GM19395 (cell line): ENCODE data around the gene PLP2.
"Not testable (repeated sequence)": the region's sequence is repeated elsewhere in the genome, so short reads cannot be mapped to it uniquely, and the experiment has no call there.

ENCODE experiments used
- ATAC-seq: cut with Tn5 transposase; IDR thresholded peaks from one replicate; pipeline ENCODE4 v1.9.1; 2021; ENCODE audit warnings: mild to moderate bottlenecking, moderate library complexity; ENCODE audit not compliant: unreplicated experiment

PLP2 gene, protein sequence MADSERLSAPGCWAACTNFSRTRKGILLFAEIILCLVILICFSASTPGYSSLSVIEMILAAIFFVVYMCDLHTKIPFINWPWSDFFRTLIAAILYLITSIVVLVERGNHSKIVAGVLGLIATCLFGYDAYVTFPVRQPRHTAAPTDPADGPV

DNA sequence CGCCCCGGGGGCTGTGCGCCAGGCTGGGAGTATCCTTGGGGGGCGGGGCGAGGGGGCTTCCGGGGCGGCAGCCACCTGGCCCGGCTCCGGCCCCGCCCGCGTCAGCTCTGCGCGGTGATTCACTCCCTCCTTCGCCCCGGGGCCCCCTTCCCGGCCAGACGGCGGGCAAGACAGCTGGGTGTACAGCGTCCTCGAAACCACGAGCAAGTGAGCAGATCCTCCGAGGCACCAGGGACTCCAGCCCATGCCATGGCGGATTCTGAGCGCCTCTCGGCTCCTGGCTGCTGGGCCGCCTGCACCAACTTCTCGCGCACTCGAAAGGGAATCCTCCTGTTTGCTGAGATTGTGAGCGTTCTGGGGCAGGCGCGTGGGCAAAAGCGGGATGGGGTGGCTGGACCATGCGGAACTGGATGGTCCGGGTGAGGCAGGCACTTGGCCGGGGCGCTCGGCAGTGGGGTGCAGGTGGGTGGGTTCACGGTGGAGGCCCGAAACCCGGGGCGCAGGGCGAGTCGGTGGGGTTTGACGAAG lies at the start of gene PLP2:
Gene PLP2, plus strand, starts transcription at position 147 of the 528 bp plus-strand sequence. Its CDS starts 103 bp downstream, at position 250.
- peak; percentile 30 for ATAC-seq

DNA sequence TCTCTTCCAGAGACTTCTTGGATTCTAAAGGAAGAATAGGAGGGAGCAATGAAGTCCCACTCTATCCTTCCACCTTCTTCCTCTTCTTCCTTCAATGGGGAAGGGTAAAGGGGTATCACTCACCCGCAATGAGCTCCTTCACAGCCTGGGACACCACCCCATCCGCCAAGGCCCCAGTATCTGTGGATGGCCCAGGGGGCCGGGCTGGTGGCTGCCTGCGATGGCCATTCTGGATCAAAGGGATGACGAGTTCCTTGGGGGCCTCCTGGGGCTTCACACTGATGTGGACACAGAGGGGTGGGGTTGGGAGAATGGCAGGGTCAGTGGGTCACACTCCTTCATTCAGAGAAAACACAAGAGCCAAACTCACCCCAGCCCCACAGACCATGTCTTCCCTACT lies 49.2 kb upstream of the PLP2 start:
- no peak for ATAC-seq

DNA sequence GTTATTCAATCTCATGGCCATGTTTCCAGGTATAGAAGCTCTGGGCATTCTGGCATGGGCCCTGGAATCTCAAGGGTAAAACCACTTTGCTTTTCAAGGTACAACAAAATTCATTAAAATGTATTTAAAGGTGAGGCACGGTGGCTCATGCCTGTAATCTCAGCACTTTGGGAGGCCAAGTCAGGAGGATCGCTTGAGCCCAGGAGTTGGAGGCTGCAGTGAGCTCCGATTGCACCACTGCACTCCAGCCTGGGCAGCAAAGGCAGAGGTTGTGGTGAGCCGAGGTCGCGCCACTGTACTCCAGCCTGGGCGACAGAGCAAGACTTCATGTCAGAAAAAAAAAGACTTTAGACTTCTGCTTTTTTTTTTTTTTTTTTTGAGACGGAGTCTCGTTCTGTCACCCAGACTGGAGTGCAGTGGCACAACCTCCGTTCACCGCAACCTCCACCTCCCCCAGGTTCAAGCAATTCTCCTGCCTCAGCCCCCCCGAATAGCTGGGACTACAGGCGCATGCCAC lies 43.9 kb upstream of the PLP2 start:
- not testable (repeated sequence) for ATAC-seq

DNA sequence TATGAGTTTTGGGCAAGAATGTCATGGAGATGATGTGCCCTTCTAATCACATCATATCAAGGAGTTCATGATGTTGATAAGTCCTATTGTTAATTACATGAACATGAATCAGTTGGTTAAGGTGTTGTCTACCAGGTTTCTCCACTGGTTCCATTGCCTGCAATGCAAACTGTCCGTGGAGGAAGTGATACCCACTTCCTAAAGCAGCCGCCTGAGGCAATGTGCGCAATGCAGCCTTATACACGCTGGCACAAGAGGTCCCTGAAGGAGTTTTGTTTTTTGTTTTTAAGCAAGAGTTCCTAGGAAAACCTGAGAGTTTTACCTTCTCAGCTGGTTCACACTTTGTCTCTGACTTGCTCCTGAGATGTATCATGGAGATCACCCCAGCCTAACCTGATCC lies 42.3 kb upstream of the PLP2 start:
- no peak for ATAC-seq

DNA sequence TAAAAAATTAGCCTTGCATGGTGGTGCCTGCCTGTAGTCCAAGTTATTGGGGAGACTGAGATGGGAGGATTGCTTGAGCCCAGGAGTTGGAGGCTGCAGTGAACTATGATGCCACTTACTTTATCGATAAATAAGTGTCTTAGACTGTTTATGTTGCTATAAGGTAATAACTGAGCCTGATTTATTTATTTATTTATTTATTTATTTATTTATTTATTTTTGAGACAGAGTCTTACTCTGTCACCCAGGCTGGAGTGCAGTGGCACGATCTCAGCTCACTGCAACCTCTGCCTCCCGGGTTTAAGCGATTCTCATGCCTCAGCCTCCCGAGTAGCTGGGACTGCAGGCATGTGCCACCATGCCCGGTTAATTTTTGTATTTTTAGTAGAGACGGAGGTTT lies 39.4 kb upstream of the PLP2 start:
- ATAC-seq: not testable (repeated sequence)

DNA sequence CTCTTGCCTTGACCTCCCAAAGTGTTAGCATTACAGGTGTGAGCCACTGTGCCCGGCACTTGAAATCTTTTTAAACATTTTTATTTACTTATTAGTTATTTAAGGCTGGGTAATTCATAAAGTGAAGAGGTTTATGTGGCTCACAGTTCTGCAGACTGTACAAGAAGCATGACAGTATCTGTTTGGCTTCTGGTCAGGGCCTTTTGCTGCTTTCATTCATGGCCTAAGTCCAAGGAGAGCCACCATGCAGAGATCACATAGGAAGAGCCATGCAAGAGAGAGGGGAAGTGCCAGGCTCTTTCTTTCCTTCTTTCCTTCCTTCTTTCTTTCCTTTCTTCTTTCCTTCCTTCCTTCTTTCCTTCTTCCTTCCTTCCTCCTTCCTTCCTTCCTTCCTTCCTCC lies 37.9 kb upstream of the PLP2 start:
- no peak for ATAC-seq

DNA sequence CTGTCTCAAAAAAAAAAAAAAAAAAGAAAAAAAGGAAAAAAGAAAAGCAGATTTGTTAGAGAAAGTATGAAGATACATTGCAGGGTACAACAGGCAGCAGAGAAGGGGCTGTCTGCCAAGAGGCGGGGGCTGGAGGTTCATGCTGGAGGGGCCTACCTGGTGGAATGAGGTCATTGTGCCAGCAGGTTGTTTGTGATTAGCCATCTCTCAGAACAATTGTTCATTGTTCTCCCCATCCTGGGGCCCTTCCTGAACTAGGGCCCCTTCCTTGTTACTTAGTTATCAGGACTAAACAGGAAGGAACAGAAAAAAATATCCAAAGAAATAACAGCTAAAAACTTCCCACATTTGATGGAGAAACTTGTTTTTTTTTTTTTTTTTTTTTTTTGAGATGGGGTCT lies 34.2 kb upstream of the PLP2 start:
- no peak for ATAC-seq

DNA sequence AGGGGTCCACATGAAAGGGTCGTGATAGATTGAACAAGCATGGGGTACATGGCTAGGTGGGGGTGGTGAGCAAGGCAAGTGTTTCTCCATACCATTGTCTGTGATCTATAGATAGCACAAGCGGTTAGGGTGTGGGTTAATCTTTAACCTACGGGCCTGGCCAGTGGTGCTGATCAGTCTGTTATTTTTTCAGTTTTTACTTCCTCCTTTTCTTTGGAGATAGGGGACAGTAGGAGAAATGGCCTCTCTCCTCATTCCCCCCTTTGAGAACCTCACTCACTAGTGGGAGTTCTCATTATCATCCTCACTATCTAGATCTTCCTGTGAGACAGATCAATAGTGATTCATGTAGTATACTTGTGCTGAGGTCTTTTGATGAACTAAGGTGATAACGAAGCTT lies 32.0 kb upstream of the PLP2 start:
- ATAC-seq: no peak

DNA sequence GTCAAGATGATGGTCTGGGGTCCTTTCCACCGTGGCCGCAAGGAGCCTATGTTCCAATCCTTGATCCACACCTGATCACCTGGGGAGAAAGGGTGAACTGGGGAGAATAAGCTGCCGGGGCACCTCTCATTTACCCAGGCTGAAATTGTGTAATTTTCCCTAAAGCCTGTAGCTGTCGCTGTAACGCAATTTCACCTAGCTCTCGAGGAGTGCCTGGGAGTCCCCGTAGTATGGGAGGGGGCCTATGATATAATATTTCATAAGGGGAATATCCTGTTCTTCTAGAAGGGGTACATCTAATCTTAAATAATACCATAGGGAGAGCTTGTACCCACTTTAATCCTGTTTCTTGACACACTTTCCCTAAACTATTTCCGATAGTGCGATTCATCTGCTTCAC lies 29.4 kb upstream of the PLP2 start:
- not testable (repeated sequence) for ATAC-seq

DNA sequence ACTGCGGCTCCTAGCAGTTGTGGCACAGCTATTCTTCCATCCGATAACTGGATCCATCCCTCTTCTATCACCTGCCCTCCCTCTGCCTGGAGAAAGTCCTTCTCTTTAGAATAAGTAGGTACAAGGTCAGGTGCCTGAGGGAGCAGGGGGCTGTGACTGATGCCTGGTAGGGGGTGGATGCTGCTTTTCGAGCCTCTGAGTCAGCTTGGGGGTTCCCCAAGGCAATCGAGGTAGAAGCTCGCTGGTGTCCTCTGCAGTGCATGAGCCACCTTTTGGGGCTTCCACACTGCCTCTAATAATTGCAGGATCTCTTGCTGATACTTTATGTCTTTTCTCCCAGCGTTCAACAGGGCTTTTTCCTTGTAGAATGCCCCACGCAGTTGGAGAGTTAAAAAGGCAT lies 28.5 kb upstream of the PLP2 start:
- not testable (repeated sequence) for ATAC-seq

DNA sequence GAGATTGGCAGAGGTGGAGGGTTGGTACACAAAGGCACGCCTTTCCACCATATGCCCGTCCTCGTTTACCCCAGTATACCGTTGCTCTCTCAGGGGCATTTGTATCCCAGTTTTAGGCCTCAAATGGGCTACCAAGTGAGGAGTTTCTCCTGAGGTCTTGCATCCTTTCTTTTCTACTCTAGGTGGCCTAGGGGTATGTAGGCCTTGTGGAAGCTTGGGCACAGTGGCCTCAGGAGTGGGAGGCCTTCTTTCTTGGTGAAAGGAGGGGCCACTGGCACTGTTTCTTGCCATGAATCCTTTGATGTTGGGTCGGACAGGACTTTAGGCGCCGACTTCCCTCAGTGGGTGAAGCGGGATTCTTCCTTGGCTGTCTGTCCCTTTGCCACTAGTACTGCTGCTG lies 24.4 kb upstream of the PLP2 start:
- no peak for ATAC-seq

DNA sequence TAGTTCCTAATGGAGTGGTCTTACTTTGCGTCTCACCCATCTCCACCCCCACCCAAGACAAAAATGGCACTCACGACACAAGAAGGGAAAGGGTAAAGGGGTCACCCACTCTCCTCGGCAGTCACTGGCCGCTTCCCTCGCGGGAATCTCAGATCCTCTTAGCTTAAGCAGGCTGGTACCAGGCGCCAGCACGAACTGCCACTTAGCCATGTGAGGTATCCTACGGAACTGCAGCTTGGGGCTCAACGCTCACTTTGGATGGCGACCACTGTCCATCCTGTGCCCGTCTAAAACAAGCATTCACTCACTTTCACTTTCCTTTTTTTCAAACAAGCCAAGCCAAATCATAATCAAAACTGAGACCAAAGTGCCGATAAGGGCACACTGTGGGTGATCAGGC lies 23.8 kb upstream of the PLP2 start:
- ATAC-seq: no peak

DNA sequence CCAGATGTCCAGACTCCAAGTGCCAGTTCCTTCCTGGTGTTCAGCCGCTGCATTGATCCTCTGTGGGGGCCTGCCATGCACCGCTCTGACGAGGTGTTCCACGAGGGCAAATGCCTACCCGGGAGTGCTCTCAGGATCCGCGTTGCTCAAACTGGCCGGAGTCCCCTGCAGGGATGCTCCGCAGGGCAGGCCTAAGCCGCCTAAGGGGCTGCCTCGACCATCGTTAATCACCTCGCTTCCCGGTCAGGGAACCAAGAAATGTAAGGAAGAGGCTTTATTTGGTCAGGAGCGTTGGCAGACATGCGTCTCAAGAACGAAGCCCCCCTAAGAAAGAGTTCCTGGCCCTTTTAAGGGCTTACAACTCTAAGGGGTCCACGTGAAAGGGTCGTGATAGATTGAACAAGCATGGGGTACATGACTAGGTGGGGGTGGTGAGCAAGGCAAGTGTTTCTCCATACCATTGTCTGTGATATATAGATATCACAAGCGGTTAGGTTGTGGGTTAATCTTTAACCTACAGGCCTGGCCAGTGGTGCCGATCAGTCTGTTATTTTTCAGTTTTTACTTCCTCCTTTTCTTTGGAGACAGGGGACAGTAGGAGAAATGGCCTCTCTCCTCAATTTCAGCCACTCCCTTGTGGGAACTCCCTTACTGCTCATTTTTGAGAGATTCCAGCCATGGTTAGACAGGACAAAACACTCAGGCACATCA lies 23.2 kb upstream of the PLP2 start:
- ATAC-seq: not testable (repeated sequence)

DNA sequence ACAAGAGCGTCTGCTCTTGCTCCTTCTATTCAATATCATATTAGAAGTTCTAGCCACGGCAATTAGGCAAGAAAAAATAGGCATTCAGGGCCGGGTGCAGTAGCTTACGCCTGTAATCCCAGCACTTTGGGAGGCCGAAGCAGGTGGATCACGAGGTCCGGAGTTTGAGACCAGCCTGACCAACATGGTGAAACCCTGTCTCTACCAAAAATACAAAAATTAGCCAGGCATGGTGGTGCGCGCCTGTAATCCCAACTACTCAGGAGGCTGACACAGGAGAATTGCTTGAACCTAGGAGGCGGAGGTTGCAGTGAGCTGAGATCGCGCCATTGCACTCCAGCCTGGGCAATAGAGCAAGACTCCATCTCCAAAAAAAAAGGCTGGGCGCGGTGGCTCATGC lies 22.4 kb upstream of the PLP2 start:
- ATAC-seq: not testable (repeated sequence)

DNA sequence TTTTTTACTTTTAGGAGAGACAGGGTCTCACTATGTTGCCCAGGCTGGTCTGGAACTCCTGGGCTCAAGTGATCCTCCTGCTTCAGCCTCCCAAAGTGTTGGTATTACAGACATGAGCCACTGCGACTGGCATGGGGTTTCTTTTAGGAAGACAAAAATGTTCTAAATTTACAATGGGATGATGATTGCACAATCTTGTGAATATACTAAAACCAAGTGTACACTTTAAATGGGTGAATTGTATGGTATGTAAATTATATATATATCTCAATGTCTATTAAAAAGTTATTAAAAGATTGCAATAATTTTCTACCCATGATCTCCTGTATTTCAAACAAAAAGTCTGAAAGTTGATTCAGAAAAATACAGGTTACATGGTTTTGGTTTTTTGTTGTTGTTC lies 18.2 kb upstream of the PLP2 start:
- no peak for ATAC-seq

DNA sequence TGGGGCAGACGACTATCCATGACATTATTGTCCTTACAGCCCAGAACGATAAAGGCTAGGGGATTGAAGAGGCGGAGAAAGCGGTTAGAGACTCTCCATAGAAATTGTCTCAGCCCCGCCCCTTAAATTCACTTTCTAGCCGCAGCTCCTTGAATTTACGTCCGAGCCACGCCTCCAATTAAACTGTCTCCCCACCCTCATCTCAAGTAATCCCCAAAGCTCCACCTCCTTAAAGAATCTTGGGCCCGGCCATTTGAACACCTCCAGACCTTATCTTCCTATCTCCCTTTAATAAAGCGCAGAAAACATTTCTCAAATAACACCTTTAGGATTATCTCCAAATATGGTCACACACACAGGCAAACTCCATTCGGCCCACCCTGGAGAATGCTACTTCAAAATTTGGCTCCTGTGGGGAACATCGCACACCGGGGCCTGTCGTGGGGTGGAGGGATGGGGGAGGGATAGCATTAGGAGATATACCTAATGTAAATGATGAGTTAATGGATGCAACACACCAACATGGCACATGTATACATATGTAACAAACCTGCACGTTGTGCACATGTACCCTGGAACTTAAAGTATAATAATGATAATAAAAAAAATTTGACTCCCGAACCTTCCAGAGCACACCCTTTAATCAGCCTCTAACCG lies 16.3 kb upstream of the PLP2 start:
- ATAC-seq: peak; percentile 28

DNA sequence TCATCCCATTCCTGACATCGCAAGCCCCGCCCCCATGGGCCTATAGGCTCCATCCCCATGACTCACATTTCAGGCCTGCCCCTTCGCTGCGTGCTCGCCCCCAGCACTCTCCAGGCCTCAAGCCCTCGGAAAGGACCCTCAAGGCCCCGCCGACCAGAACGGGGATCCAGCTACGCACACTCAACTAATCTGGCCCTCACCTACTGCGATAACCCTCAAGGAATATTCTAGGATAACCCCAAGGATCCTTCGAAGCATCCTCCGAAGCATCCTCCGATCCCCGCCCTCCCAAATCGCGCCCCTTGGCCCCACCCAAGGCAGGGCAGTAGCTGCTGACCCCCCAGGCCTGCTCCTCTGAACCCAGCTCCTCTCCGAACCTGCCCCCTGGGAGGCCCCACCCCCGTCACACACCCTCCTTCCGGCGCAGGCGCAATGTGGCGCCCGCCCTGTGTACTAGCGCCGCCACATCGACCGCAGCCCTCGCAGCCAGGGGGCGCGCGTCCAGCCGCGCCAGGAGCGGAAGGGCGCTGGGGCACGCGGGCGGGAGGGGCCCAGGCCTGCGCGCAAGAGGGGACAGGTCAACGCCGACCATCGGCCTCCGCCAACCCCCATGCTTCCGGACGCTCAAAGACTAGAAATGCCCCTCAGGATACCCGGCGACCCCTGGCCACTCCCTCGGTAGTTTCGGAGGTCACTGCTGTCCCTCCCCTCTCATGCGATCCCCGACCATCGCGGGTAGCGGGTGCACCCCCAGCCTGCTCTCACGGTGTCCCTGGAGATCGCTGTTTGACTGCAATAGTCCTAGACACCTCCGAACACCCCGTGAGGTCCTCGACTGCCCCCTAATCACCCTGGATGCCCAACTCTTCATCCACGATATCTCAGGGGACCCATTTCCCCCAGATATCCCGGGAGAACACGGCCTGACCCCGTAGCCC lies 15.5 kb upstream of the PLP2 start:
- ATAC-seq: peak; percentile 82

DNA sequence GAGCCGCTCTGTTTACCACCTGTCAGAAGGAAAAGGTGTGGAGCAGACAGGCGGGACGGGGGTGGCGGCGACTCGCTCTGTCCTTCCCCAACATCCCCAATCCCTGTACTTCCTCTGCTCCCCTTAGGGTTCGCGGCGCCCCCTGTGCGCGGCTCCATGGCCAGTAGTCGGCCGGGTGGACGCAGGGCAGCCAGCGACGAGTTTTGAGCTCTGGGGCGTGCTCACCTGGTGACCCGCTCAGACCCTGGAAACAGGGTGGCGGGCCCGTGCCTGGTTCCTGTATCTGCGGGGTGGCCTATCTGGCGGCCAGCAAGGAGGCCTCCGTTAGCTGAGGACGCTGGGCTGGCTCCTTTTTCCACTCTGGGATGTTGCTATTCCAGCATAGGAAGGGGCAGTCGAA lies 14.5 kb upstream of the PLP2 start:
- ATAC-seq: no peak

DNA sequence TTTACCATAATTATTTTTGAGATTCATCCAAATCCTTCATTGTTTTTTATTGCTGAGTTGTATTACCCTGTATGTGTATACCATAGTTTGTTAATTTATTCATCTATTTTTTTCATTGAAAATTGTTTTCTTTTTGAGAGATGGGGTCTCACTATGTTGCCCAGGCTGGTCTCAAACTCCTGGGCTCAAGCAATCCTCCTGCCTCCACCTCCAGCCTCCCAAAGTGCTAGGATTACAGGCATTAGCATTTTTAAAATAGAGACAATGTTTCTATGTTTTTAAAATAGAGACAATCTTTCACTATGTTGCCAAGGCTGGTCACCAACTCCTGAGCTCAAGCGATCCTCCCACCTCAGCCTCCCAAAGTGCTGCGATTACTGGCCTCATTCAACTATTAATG lies 10.8 kb upstream of the PLP2 start:
- ATAC-seq: no peak

DNA sequence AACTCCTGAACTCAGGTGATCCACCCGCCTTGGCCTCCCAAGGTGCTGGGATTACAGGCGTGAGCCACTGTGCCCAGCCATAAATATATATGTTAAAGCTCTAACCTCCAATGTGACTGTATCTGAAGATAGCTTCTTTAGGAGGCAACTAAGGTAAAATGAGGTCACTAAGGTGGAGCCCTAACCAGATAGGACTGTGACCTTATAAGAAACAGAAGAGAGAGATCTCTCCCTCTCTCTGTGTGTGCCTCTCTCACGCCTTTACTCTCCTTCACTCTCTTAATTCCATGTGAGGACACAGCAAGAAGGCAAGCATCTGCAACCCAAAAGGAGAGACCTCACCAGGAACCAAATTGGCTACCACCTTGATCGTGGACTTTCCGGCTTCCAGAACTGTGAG lies 10.1 kb upstream of the PLP2 start:
- no peak for ATAC-seq

DNA sequence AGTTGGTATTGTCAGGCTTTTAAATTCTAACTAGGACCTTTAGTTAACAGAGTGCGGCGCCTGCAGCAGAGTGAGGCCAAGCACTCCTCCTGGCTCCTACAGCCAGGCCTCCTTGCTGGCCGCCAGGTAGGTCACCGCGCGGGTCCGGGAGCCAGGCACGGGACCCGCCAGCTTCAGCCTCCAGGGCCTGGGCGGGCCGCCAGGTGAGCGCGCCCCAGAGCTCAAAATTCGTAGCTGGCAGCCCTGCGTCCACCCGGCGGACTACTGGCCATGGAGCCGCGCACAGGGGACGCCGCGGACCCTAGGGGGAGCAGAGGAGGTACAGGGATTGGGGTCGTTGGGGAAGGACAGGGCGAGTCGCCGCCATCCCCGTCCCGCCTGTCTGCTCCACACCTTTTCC lies 9.1 kb upstream of the PLP2 start, which contains the start of gene MAGIX:
Gene MAGIX, plus strand, starts transcription at position 139 of the 400 bp plus-strand sequence. Its CDS starts 132 bp downstream, at position 271.
- ATAC-seq: no peak
